GM18507 (cell line): ENCODE results near the gene PTPRF.

Experiments used
- DNase-seq: peaks from one replicate; pipeline ENCODE4 v3.0.0; 2011; ENCODE audit warnings: low read depth; ENCODE audit not compliant: insufficient read length; ENCODE audit errors: extremely low spot score
- FAIRE-seq: peaks from 2 replicates; lab custom pipeline; 2011; peaks lifted over from hg19 to GRCh38; lab: Jason Lieb, UNC

The PTPRF gene

GRCh38 chr1:43596579-43596978 is 65.9 kb downstream of the PTPRF start:
- no peak for FAIRE-seq

GRCh38 chr1:43597028-43597427 is 66.3 kb downstream of the PTPRF start:
- FAIRE-seq = no peak
- no peak for DNase-seq

More at GRCh38 chr1:43596579-43596978, 65.9 kb downstream of the PTPRF start:
- DNase-seq = no peak

GRCh38 chr1:43597721-43598120 is 67.0 kb downstream of the PTPRF start:
- DNase-seq = no peak

GRCh38 chr1:43598622-43599021 is 67.9 kb downstream of the PTPRF start:
- no peak for DNase-seq
- FAIRE-seq = no peak

More at GRCh38 chr1:43597721-43598120, 67.0 kb downstream of the PTPRF start:
- no peak for FAIRE-seq

GRCh38 chr1:43600033-43601020 is 69.6 kb downstream of the PTPRF start:
- FAIRE-seq (no peak), DNase-seq (no peak)

GRCh38 chr1:43602990-43603389 is 72.3 kb downstream of the PTPRF start:
- FAIRE-seq (no peak), DNase-seq (no peak)

- FAIRE-seq (no peak), DNase-seq (no peak)
These were observed 73.5 kb downstream of the PTPRF start for GRCh38 chr1:43604192-43604591.

GRCh38 chr1:43605157-43605556 is 74.5 kb downstream of the PTPRF start:
- FAIRE-seq = no peak

GRCh38 chr1:43605766-43606165 is 75.1 kb downstream of the PTPRF start:
- no peak for FAIRE-seq

More at GRCh38 chr1:43605157-43605556, 74.5 kb downstream of the PTPRF start:
- no peak for DNase-seq

GRCh38 chr1:43606624-43607023 is 75.9 kb downstream of the PTPRF start:
- FAIRE-seq (no peak), DNase-seq (no peak)

More at GRCh38 chr1:43605766-43606165, 75.1 kb downstream of the PTPRF start:
- no peak for DNase-seq

GRCh38 chr1:43608827-43609226 is 78.1 kb downstream of the PTPRF start:
- FAIRE-seq (no peak), DNase-seq (no peak)

- DNase-seq (no peak), FAIRE-seq (no peak)
These were observed 79.7 kb downstream of the PTPRF start for GRCh38 chr1:43610339-43610738.

GRCh38 chr1:43611950-43612349 is 81.3 kb downstream of the PTPRF start:
- DNase-seq (no peak), FAIRE-seq (no peak)

GRCh38 chr1:43612406-43612805 is 81.7 kb downstream of the PTPRF start:
- FAIRE-seq = no peak
- no peak for DNase-seq

GRCh38 chr1:43613075-43613942 is 82.6 kb downstream of the PTPRF start:
- no peak for FAIRE-seq

GRCh38 chr1:43614211-43614610 is 83.5 kb downstream of the PTPRF start:
- FAIRE-seq (no peak), DNase-seq (no peak)

More at GRCh38 chr1:43613075-43613942, 82.6 kb downstream of the PTPRF start:
- DNase-seq = no peak

- DNase-seq = no peak
- no peak for FAIRE-seq
These were observed 84.2 kb downstream of the PTPRF start for GRCh38 chr1:43614891-43615290.

GRCh38 chr1:43616383-43616782 is 85.7 kb downstream of the PTPRF start:
- FAIRE-seq = no peak
- no peak for DNase-seq

GRCh38 chr1:43617011-43617410 is 86.3 kb downstream of the PTPRF start:
- DNase-seq (no peak), FAIRE-seq (no peak)

GRCh38 chr1:43617668-43618067 is 87.0 kb downstream of the PTPRF start:
- FAIRE-seq = no peak
- DNase-seq = no peak
